GM18526 (cell line): ENCODE measurements around the gene REEP3.

Experiments used
- POLR2A ChIP-seq: IDR thresholded peaks from 3 replicates; pipeline ENCODE4 v1.6.1; 2011; ENCODE audit not compliant: insufficient read length; ENCODE audit errors: extremely low read depth

Gene REEP3

GRCh38 chr10:63536698-63537097 is 15.5 kb downstream of the REEP3 start:
- TF ChIP-seq POLR2A: no peak

- no peak for TF ChIP-seq POLR2A
These were observed 16.3 kb downstream of the REEP3 start for GRCh38 chr10:63537536-63537935.

GRCh38 chr10:63539377-63539776 is 18.2 kb downstream of the REEP3 start:
- no peak for TF ChIP-seq POLR2A

- TF ChIP-seq POLR2A: no peak
These were observed 18.8 kb downstream of the REEP3 start for GRCh38 chr10:63539994-63540393.

GRCh38 chr10:63542835-63543575 is 21.8 kb downstream of the REEP3 start:
- no peak for TF ChIP-seq POLR2A

- no peak for TF ChIP-seq POLR2A
These were observed 22.4 kb downstream of the REEP3 start for GRCh38 chr10:63543576-63543962.

GRCh38 chr10:63544418-63544817 is 23.2 kb downstream of the REEP3 start:
- no peak for TF ChIP-seq POLR2A

DNA sequence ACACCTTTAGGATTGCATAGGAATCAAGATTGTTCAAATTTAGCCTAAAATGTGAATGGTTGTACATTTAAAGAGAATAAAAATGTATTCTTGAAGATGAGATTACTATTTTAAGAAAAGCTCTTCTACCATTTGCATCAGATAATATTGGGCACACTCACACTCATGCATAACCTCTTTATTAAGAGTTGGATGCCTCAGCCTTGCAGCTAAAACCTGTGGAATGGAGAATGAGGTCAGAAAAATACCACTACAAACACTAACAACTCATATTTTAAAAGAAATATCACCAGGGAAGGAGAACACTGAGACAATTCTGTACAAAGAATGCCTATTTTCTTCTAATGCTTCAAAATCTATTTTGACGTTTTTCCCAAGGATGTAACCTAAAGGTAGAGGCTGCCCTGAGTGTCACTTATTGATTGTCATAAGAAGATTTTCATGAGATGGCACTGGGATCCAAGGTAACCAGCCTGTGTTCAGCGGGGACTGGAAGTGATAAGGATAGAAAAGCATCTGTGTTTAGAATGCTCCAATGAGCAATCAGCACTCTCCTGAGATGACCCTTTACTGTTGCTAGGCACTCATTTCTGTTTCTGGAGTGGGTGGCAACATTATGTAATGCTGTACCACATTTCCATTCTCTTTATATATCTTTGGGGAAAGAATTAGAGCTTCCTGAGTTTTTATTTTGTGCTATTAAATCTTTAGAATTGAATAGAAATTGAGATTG is 26.6 kb downstream of the REEP3 start:
- no peak for TF ChIP-seq POLR2A

DNA sequence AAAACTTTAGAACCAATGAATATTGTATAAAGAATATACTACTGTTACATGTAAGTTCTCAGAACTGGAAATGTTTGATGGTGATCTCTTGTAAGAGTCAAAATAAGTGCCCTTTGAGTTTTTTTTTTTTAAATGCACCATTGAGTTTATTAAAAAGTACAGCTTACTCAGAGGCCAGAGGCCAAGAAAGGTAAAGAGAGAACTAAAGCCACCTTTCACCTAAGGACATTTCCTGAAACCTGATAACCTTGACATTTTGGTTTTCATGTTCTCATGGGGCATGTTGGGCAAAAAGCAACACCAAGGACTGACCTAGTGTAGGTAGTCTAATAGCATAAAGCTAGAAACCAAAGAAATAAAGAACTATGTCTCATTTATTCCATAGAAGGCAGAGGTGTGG is 27.7 kb downstream of the REEP3 start:
- TF ChIP-seq POLR2A: no peak

GRCh38 chr10:63549810-63550209 is 28.6 kb downstream of the REEP3 start:
- TF ChIP-seq POLR2A: no peak

- no peak for TF ChIP-seq POLR2A
These were observed 31.8 kb downstream of the REEP3 start for GRCh38 chr10:63553031-63553430.

GRCh38 chr10:63553473-63553872 is 32.3 kb downstream of the REEP3 start:
- no peak for TF ChIP-seq POLR2A

- no peak for TF ChIP-seq POLR2A
These were observed 33.5 kb downstream of the REEP3 start for GRCh38 chr10:63554657-63555056.

GRCh38 chr10:63555330-63555729 is 34.1 kb downstream of the REEP3 start:
- TF ChIP-seq POLR2A: no peak

- TF ChIP-seq POLR2A: no peak
These were observed 37.1 kb downstream of the REEP3 start for GRCh38 chr10:63558132-63558784.

GRCh38 chr10:63561341-63561740 is 40.1 kb downstream of the REEP3 start:
- TF ChIP-seq POLR2A: no peak

DNA sequence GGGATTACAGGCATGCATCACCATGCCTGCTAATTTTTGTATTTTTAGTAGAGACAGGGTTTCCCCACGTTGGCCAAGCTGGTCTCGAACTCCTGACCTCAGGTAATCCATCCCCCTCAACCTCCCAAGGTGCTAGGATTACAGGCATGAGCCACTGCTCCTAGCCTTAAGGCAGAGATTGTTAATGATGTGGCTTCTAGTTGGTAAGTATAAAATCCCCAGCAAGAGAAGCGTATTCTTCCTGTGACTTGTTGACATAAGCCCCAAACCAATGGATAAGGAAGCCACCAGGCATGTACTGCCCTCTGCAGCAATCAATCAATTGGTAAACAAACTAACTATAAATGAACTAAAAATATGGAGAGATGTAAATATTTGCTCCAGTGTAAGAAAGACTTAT is 41.2 kb downstream of the REEP3 start:
- TF ChIP-seq POLR2A: no peak

DNA sequence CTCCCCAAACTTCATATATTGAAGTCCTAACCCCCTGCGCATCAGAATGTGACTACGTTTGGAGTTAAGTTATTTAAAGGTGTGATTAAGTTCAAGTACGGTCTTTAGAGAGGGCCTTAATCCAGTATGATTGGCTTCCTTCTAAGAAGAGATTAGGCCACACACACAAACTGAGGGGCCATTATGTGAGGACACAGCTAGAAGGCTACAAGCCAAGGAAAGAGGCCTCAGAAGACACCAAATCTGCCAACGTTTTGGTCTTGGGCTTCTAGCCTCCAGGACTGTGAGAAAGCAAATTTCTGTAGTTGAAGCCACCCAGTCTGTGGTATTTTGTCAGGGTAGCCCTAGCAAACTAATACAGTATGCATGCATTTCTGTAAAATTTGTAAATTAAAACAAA is 41.7 kb downstream of the REEP3 start:
- TF ChIP-seq POLR2A: no peak
